ENCODE measurements around the gene TBCD. TPM values are rescaled to one million over a fixed set of nuclear protein-coding genes. Genes with fewer than 3 reads are reported as not detected.

The TBCD gene
- total and polyA plus RNA-seq, 5 donors from 2014 or later, result 39.2 to 146 (median 86.4) TPM

DNA sequence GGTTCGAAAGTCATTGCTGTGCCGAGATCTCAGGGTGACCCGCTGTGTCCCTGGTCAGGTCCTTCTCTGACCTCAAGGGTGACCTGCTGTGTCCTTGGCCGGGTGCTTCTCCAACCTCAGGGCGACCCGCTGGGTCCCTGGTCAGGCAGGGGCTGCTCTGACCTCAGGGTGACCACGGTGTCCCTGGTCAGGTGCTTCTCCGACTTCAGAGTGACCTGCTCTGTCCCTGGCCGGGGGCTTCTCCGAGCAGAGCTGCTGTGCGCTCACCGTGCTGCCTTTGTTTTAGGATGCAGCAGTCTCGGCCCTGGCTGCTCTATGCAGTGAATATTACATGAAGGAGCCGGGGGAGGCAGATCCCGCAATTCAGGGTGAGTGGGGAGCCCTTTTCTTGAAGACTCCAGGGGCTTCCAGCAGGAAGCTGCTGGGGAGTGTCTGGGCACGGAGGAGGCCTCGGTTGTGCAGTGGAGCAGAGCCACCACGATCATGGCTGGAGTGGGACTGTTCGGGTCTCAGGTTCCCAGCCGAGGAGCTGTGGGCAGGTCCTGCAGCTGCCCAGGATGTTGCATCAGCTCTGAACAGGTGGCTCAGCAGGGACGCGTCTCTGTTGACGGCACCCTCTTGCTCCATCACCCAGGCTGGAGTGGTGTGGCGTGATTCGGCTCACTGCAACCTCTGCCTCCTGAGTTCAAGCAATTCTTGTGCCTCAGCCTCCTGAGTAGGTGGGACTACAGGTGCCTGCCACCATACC is 171.7 kb downstream of the TBCD start:
- no peak for ATAC-seq (ENCODE audit: low read depth in 2 of 2)
- Histone ChIP-seq H3K36me3 (ENCODE audit: control insufficient read depth, insufficient read depth, low read length) (peaks cover 40% of the 10 kb centered on the region), H3K27ac (ENCODE audit: insufficient read depth, low read length, poor library complexity, severe bottlenecking) (no peak overlapping the region), H3K4me3 (ENCODE audit: low read depth, low read length) (no peak overlapping the region), H3K4me1 (ENCODE audit: control insufficient read depth, insufficient read depth, low read length, poor library complexity, severe bottlenecking) (no peaks in the 10 kb centered on the region), H3K27me3 (ENCODE audit: control insufficient read depth, insufficient read depth, low read length) (no peaks in the 10 kb centered on the region), H3K9me3 (ENCODE audit: control insufficient read depth in 2 of 2, low read length in 2 of 2) (no peaks in the 10 kb centered on the region)
- H3K27ac Mint-ChIP-seq, result no peak overlapping the region
- H3K27me3 Mint-ChIP-seq, result no peaks in the 10 kb centered on the region
- no peak overlapping the region for H3K4me3 Mint-ChIP-seq
- H3K4me1 Mint-ChIP-seq, result peaks cover 0 to 3% (median 1%) of the 10 kb centered on the region in 4 donors
- peaks cover 37% of the 10 kb centered on the region for H3K36me3 Mint-ChIP-seq
- no peak for DNase-seq
- H3K9me3 Mint-ChIP-seq, result no peaks in the 10 kb centered on the region

DNA sequence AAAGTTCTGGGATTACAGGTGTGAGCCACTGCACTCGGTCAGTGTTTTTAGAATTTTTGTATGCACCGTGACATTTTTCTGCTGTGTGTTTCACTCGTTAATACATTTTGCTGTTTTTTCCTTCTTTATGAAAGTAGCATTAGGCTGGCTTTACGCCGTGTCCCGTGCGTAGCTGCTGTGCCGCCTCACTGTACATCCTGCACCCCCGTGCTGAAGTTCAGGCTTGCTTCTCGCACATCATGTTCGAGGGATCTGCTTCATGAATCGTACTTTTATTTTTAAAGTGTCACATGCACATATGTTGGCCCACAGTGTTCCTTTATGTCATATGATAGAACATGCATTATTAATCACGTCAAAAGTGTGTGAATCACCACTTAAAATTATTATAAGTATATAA is 172.3 kb downstream of the TBCD start:
- Mint-ChIP-seq H3K4me3 (no peak overlapping the region), H3K27ac (no peak overlapping the region), H3K36me3 (peaks cover 40% of the 10 kb centered on the region), H3K9me3 (no peaks in the 10 kb centered on the region), H3K4me1 (peaks cover 0 to 2% (median under 1%) of the 10 kb centered on the region in 4 donors), H3K27me3 (no peaks in the 10 kb centered on the region)
- H3K27me3 ChIP-seq (ENCODE audit: control insufficient read depth, insufficient read depth, low read length), result no peaks in the 10 kb centered on the region
- peaks cover 47% of the 10 kb centered on the region for H3K36me3 ChIP-seq (ENCODE audit: control insufficient read depth, insufficient read depth, low read length)
- no peak for ATAC-seq (ENCODE audit: low read depth in 2 of 2)
- no peaks in the 10 kb centered on the region for H3K9me3 ChIP-seq (ENCODE audit: control insufficient read depth in 2 of 2, low read length in 2 of 2)
- no peak overlapping the region for H3K27ac ChIP-seq (ENCODE audit: insufficient read depth, low read length, poor library complexity, severe bottlenecking)
- no peak overlapping the region for H3K4me3 ChIP-seq (ENCODE audit: low read depth, low read length)
- no peak for DNase-seq
- H3K4me1 ChIP-seq (ENCODE audit: control insufficient read depth, insufficient read depth, low read length, poor library complexity, severe bottlenecking), result no peaks in the 10 kb centered on the region

DNA sequence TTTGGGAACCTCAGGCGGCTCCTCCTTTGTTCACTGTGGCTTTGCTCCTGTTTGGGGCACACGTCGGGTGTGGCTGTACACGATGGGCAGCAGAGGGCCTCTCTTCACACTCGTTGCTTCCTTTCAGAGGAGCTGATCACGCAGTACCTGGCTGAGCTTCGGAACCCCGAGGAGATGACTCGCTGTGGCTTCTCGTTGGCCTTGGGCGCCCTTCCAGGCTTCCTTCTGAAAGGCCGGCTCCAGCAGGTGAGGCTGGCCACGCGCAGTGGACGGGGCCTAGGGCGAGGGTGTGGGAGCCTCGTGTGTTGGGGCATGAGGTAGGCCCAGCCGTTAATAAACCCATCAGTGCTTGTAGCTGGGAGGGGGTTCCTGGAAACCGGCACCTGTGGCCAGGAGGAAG is 172.9 kb downstream of the TBCD start:
- Histone ChIP-seq H3K27me3 (ENCODE audit: control insufficient read depth, insufficient read depth, low read length) (no peaks in the 10 kb centered on the region), H3K4me1 (ENCODE audit: control insufficient read depth, insufficient read depth, low read length, poor library complexity, severe bottlenecking) (no peaks in the 10 kb centered on the region), H3K27ac (ENCODE audit: insufficient read depth, low read length, poor library complexity, severe bottlenecking) (no peak overlapping the region), H3K4me3 (ENCODE audit: low read depth, low read length) (no peak overlapping the region), H3K36me3 (ENCODE audit: control insufficient read depth, insufficient read depth, low read length) (peaks cover 50% of the 10 kb centered on the region), H3K9me3 (ENCODE audit: control insufficient read depth in 2 of 2, low read length in 2 of 2) (no peaks in the 10 kb centered on the region)
- ATAC-seq (ENCODE audit: low read depth in 2 of 2), result no peak
- no peak overlapping the region for H3K4me3 Mint-ChIP-seq
- H3K27me3 Mint-ChIP-seq, result no peaks in the 10 kb centered on the region
- DNase-seq, result no peak
- no peaks in the 10 kb centered on the region for H3K4me1 Mint-ChIP-seq
- H3K9me3 Mint-ChIP-seq, result no peaks in the 10 kb centered on the region
- peaks cover 37% of the 10 kb centered on the region for H3K36me3 Mint-ChIP-seq
- no peak overlapping the region for H3K27ac Mint-ChIP-seq

DNA sequence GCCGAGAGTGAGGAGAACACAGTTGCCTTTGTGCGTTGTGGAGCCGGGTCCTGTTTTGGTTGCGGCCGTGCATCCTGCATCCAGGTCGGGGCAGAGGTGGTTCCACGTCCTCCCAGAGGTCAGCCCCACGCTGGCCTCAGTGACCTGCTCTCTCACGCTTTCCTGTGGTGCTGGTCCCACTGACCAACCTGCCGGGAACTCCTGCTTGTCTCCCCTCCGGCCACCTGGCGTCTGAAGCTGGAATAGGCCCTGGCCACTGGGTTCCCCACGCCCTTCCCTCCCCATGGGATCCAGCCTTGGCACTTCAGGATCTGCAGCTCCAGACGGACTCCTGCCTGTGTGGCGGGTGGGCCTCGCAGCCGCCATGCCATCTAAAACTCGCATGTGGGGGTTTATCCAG is 173.5 kb downstream of the TBCD start:
- no peaks in the 10 kb centered on the region for H3K9me3 Mint-ChIP-seq
- H3K27me3 ChIP-seq (ENCODE audit: control insufficient read depth, insufficient read depth, low read length), result no peaks in the 10 kb centered on the region
- peaks cover 55% of the 10 kb centered on the region for H3K36me3 ChIP-seq (ENCODE audit: control insufficient read depth, insufficient read depth, low read length)
- no peak overlapping the region for H3K27ac Mint-ChIP-seq
- no peaks in the 10 kb centered on the region for H3K9me3 ChIP-seq (ENCODE audit: control insufficient read depth in 2 of 2, low read length in 2 of 2)
- no peak overlapping the region for H3K4me3 Mint-ChIP-seq
- no peaks in the 10 kb centered on the region for H3K4me1 ChIP-seq (ENCODE audit: control insufficient read depth, insufficient read depth, low read length, poor library complexity, severe bottlenecking)
- H3K36me3 Mint-ChIP-seq, result peaks cover 37% of the 10 kb centered on the region
- DNase-seq (no peak), ATAC-seq (ENCODE audit: low read depth in 2 of 2) (no peak)
- no peak overlapping the region for H3K4me3 ChIP-seq (ENCODE audit: low read depth, low read length)
- no peaks in the 10 kb centered on the region for H3K27me3 Mint-ChIP-seq
- no peak overlapping the region for H3K27ac ChIP-seq (ENCODE audit: insufficient read depth, low read length, poor library complexity, severe bottlenecking)
- no peaks in the 10 kb centered on the region for H3K4me1 Mint-ChIP-seq

DNA sequence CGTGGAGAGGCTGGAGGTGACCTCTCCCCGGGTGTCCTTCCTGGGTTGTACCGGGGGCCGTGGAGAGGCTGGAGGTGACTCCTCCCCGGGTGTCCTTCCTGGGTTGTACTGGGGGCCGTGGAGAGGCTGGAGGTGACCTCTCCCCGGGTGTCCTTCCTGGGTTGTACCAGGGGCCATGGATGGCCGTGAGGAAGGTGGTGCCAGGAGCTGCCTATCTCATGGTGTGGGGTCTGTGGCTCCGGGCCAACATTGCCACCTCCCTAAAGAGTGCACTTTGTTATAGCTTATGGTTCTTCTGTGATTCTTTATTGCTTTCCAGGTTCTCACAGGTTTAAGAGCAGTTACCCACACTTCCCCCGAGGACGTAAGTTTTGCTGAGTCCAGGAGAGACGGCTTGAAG is 174.2 kb downstream of the TBCD start:
- H3K27ac ChIP-seq (ENCODE audit: insufficient read depth, low read length, poor library complexity, severe bottlenecking), result no peak overlapping the region
- H3K9me3 Mint-ChIP-seq, result no peaks in the 10 kb centered on the region
- DNase-seq, result no peak
- no peaks in the 10 kb centered on the region for H3K4me1 Mint-ChIP-seq
- no peaks in the 10 kb centered on the region for H3K27me3 Mint-ChIP-seq
- H3K9me3 ChIP-seq (ENCODE audit: control insufficient read depth in 2 of 2, low read length in 2 of 2), result no peaks in the 10 kb centered on the region
- H3K4me3 ChIP-seq (ENCODE audit: low read depth, low read length), result no peak overlapping the region
- H3K4me3 Mint-ChIP-seq, result no peak overlapping the region
- no peaks in the 10 kb centered on the region for H3K4me1 ChIP-seq (ENCODE audit: control insufficient read depth, insufficient read depth, low read length, poor library complexity, severe bottlenecking)
- no peak for ATAC-seq (ENCODE audit: low read depth in 2 of 2)
- H3K36me3 Mint-ChIP-seq, result peaks cover 43% of the 10 kb centered on the region
- peaks cover 63% of the 10 kb centered on the region for H3K36me3 ChIP-seq (ENCODE audit: control insufficient read depth, insufficient read depth, low read length)
- peak overlapping the region in 1 of 3 donors; percentile 20 for H3K27ac Mint-ChIP-seq
- no peaks in the 10 kb centered on the region for H3K27me3 ChIP-seq (ENCODE audit: control insufficient read depth, insufficient read depth, low read length)

DNA sequence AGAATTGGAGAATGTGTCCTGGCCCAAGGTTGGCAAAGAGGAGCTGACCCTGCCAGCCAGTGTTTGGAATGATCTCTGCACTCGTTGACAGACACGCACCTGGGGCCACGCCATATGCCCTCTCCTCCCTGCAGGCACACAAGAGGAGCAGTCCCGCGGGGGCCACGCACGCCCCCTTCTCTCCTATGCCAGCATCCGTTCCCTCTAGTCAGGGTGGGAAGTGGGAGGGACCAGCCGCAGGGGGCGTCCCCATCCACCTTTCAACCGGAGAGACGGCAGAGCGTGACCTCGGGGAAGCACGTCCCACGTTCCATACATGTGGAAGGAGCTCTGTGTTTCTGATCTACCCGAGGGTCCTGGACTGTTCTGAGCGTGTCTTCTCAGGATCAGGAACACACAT is 174.9 kb downstream of the TBCD start:
- ATAC-seq (ENCODE audit: low read depth in 2 of 2), result no peak
- Mint-ChIP-seq H3K9me3 (no peaks in the 10 kb centered on the region), H3K4me1 (no peaks in the 10 kb centered on the region), H3K27me3 (no peaks in the 10 kb centered on the region), H3K27ac (no peak overlapping the region), H3K4me3 (no peak overlapping the region), H3K36me3 (peaks cover 46% of the 10 kb centered on the region)
- H3K27ac ChIP-seq (ENCODE audit: insufficient read depth, low read length, poor library complexity, severe bottlenecking), result no peak overlapping the region
- no peaks in the 10 kb centered on the region for H3K4me1 ChIP-seq (ENCODE audit: control insufficient read depth, insufficient read depth, low read length, poor library complexity, severe bottlenecking)
- H3K36me3 ChIP-seq (ENCODE audit: control insufficient read depth, insufficient read depth, low read length), result peaks cover 68% of the 10 kb centered on the region
- DNase-seq, result no peak
- no peak overlapping the region for H3K4me3 ChIP-seq (ENCODE audit: low read depth, low read length)
- H3K9me3 ChIP-seq (ENCODE audit: control insufficient read depth in 2 of 2, low read length in 2 of 2), result no peaks in the 10 kb centered on the region
- H3K27me3 ChIP-seq (ENCODE audit: control insufficient read depth, insufficient read depth, low read length), result no peaks in the 10 kb centered on the region

DNA sequence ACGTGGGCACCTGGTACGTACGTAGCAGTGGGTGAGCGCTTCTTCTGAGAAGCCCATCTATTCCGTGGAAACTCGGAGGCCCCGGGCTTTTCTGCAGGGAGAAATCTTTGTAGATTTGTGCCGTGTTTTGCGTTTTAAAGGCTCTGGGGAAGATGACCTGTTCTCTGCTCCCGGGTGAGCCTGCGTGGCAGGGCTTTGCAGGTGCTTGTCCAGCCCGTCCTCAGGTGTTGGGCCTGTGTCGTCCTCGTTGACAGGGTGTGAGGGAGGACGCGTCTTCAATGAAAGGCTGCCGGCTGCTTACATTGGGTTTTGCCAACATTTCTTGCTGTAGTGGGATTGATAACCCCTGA is 175.4 kb downstream of the TBCD start:
- Mint-ChIP-seq H3K27ac (no peak overlapping the region), H3K27me3 (no peaks in the 10 kb centered on the region), H3K36me3 (peaks cover 52% of the 10 kb centered on the region), H3K4me1 (no peaks in the 10 kb centered on the region), H3K4me3 (no peak overlapping the region), H3K9me3 (no peaks in the 10 kb centered on the region)
- Histone ChIP-seq H3K4me3 (ENCODE audit: low read depth, low read length) (no peak overlapping the region), H3K27ac (ENCODE audit: insufficient read depth, low read length, poor library complexity, severe bottlenecking) (no peak overlapping the region), H3K9me3 (ENCODE audit: control insufficient read depth in 2 of 2, low read length in 2 of 2) (no peaks in the 10 kb centered on the region), H3K27me3 (ENCODE audit: control insufficient read depth, insufficient read depth, low read length) (no peaks in the 10 kb centered on the region), H3K4me1 (ENCODE audit: control insufficient read depth, insufficient read depth, low read length, poor library complexity, severe bottlenecking) (no peaks in the 10 kb centered on the region), H3K36me3 (ENCODE audit: control insufficient read depth, insufficient read depth, low read length) (peaks cover 68% of the 10 kb centered on the region)
- no peak for DNase-seq
- ATAC-seq (ENCODE audit: low read depth in 2 of 2), result no peak
